Measurements from ENCODE around the gene MRPL54. TPM values are rescaled to one million over a fixed set of nuclear protein-coding genes. Genes with fewer than 3 reads are reported as not detected.

Gene MRPL54
- total and polyA plus RNA-seq, 2 experiments from 2014 or later, result 29.7 to 89.9 TPM

- Histone ChIP-seq H4K20me1 (replicated peaks; ENCODE audit: insufficient read depth) (no peaks in the 10 kb centered on the region), H3K27me3 (ENCODE audit: insufficient read depth) (no peaks in the 10 kb centered on the region), H3F3A (replicated peaks; ENCODE audit: low read depth) (no peaks in the 10 kb centered on the region), H3K36me3 (ENCODE audit: insufficient read depth) (no peaks in the 10 kb centered on the region), H3K4me3 (no peak overlapping the region), H3K9me2 (ENCODE audit: insufficient read depth) (no peaks in the 10 kb centered on the region), H3K79me2 (replicated peaks; ENCODE audit: insufficient read depth) (no peaks in the 10 kb centered on the region), H2AFZ (0 out of 2 replicates have a peak overlapping the region, but pooled peaks have one; percentile 58), H3K4me1 (ENCODE audit: insufficient read depth) (no peaks in the 10 kb centered on the region), H3K27ac (ENCODE audit: low read depth) (no peak overlapping the region), H3K4me2 (no peak overlapping the region)
- no peak overlapping the region for H3K4me3 Mint-ChIP-seq
- no peaks in the 10 kb centered on the region for H3K4me1 Mint-ChIP-seq
- ATAC-seq (peak; percentile 66; the same call in 2 of the 3 replicates), DNase-seq (ENCODE audit: low spot score) (peak; percentile 44)
- H3K36me3 Mint-ChIP-seq (ENCODE audit: low read depth), result no peaks in the 10 kb centered on the region
- no peaks in the 10 kb centered on the region for H3K9me3 Mint-ChIP-seq
- H3K27ac Mint-ChIP-seq, result no peak overlapping the region
- TF ChIP-seq ZNF114 (CRISPR knock-in tag; IDR thresholded peaks at IDR 0.05) (no peak), POLR2AphosphoS5 (IDR thresholded peaks at IDR 0.05; ENCODE audit: low read depth) (no peak), EZH2phosphoT487 (IDR thresholded peaks at IDR 0.05; ENCODE audit: unreplicated experiment) (no peak), ZNF331 (CRISPR knock-in tag; IDR thresholded peaks at IDR 0.05; ENCODE audit: low read depth) (no peak), JUNB (IDR thresholded peaks at IDR 0.05; ENCODE audit: unreplicated experiment) (no peak), ETS1 (IDR thresholded peaks at IDR 0.05) (no peak; the same call in 1 of the 2 replicates)
- peaks cover 4% of the 10 kb centered on the region for H3K27me3 Mint-ChIP-seq (ENCODE audit: insufficient read depth, low read depth, poor library complexity)
These were observed 19.0 kb upstream of the MRPL54 start for GRCh38 chr19:3743486-3743885.

DNA sequence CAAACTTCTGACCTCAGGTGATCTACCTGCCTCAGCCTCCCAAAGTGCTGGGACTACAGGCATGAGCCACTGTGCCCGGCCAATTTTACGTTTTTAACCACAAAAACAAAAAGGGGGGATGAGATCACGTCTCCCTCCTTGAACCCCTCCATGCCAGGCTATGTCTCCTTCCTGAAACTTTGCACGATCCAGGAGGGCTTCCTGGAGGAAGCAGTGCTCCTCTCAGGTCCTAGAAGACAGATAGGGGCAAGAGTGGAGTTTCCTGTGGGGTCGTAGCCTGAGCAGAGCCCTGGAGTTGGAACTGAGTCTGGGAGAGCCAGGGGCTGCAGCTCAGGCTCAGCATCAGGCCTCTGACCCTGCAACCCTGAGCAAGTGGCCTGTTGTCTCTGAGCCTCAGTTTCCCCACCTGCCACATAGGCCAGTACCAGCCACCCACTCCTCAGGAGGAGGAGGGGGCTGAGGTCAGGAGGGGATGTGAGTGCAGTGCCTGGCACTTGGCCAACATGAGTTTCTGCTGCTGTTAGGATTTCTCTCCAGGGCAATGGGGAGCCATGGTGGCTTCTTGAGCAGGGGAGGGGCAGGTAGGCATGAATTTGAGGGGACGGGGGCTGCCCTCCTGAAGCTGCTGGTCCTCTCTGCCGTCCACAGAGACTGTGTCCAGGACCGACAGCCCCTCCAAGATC, 17.0 kb upstream of the MRPL54 start:
- H3K27me3 ChIP-seq (ENCODE audit: insufficient read depth), result no peaks in the 10 kb centered on the region
- DNase-seq (ENCODE audit: low spot score) (no peak), ATAC-seq (no peak)
- no peak overlapping the region for H3K4me2 ChIP-seq
- no peaks in the 10 kb centered on the region for H3K4me1 Mint-ChIP-seq
- no peaks in the 10 kb centered on the region for H3K9me2 ChIP-seq (ENCODE audit: insufficient read depth)
- H3K4me3 ChIP-seq, result no peak overlapping the region
- no peak overlapping the region for H3K4me3 Mint-ChIP-seq
- H2AFZ ChIP-seq, result no peak overlapping the region
- H3K4me1 ChIP-seq (ENCODE audit: insufficient read depth), result no peaks in the 10 kb centered on the region
- H3K36me3 Mint-ChIP-seq (ENCODE audit: low read depth), result peaks cover 7% of the 10 kb centered on the region; the same call in 2 of the 3 replicates
- peaks cover 6% of the 10 kb centered on the region for H3K27me3 Mint-ChIP-seq (ENCODE audit: insufficient read depth, low read depth, poor library complexity)
- H3K27ac Mint-ChIP-seq, result no peak overlapping the region
- H3K9me3 Mint-ChIP-seq, result no peaks in the 10 kb centered on the region
- no peaks in the 10 kb centered on the region for H3K36me3 ChIP-seq (ENCODE audit: insufficient read depth)
- TF ChIP-seq POLR2AphosphoS5 (IDR thresholded peaks at IDR 0.05; ENCODE audit: low read depth), result no peak
- no peaks in the 10 kb centered on the region for H4K20me1 ChIP-seq (replicated peaks; ENCODE audit: insufficient read depth)
- H3K79me2 ChIP-seq (replicated peaks; ENCODE audit: insufficient read depth), result no peaks in the 10 kb centered on the region
- H3F3A ChIP-seq (replicated peaks; ENCODE audit: low read depth), result no peaks in the 10 kb centered on the region
- H3K27ac ChIP-seq (ENCODE audit: low read depth), result no peak overlapping the region

- DNase-seq (ENCODE audit: low spot score), result no peak
- H3K9me3 Mint-ChIP-seq, result no peaks in the 10 kb centered on the region
- Histone ChIP-seq H3K4me3 (no peak overlapping the region), H3K36me3 (ENCODE audit: insufficient read depth) (no peaks in the 10 kb centered on the region), H3K9me2 (ENCODE audit: insufficient read depth) (no peaks in the 10 kb centered on the region), H3K27me3 (ENCODE audit: insufficient read depth) (no peaks in the 10 kb centered on the region), H3K4me1 (ENCODE audit: insufficient read depth) (no peaks in the 10 kb centered on the region), H2AFZ (no peak overlapping the region), H4K20me1 (replicated peaks; ENCODE audit: insufficient read depth) (no peaks in the 10 kb centered on the region), H3K4me2 (no peak overlapping the region), H3F3A (replicated peaks; ENCODE audit: low read depth) (no peaks in the 10 kb centered on the region), H3K27ac (ENCODE audit: low read depth) (no peak overlapping the region), H3K79me2 (replicated peaks; ENCODE audit: insufficient read depth) (no peaks in the 10 kb centered on the region)
- no peak overlapping the region for H3K27ac Mint-ChIP-seq
- peaks cover 8% of the 10 kb centered on the region; the same call in 2 of the 3 replicates for H3K36me3 Mint-ChIP-seq (ENCODE audit: low read depth)
- H3K4me3 Mint-ChIP-seq, result no peak overlapping the region
- ATAC-seq, result no peak
- H3K27me3 Mint-ChIP-seq (ENCODE audit: insufficient read depth, low read depth, poor library complexity), result peaks cover 6% of the 10 kb centered on the region
- H3K4me1 Mint-ChIP-seq, result no peaks in the 10 kb centered on the region
- no peak for TF ChIP-seq POLR2AphosphoS5 (IDR thresholded peaks at IDR 0.05; ENCODE audit: low read depth)
- TF ChIP-seq EZH2 (IDR thresholded peaks at IDR 0.05; ENCODE audit: low read depth, unreplicated experiment), result no peak
- TF ChIP-seq JUNB (IDR thresholded peaks at IDR 0.05; ENCODE audit: unreplicated experiment), result no peak
- TF ChIP-seq, protein P1, sequence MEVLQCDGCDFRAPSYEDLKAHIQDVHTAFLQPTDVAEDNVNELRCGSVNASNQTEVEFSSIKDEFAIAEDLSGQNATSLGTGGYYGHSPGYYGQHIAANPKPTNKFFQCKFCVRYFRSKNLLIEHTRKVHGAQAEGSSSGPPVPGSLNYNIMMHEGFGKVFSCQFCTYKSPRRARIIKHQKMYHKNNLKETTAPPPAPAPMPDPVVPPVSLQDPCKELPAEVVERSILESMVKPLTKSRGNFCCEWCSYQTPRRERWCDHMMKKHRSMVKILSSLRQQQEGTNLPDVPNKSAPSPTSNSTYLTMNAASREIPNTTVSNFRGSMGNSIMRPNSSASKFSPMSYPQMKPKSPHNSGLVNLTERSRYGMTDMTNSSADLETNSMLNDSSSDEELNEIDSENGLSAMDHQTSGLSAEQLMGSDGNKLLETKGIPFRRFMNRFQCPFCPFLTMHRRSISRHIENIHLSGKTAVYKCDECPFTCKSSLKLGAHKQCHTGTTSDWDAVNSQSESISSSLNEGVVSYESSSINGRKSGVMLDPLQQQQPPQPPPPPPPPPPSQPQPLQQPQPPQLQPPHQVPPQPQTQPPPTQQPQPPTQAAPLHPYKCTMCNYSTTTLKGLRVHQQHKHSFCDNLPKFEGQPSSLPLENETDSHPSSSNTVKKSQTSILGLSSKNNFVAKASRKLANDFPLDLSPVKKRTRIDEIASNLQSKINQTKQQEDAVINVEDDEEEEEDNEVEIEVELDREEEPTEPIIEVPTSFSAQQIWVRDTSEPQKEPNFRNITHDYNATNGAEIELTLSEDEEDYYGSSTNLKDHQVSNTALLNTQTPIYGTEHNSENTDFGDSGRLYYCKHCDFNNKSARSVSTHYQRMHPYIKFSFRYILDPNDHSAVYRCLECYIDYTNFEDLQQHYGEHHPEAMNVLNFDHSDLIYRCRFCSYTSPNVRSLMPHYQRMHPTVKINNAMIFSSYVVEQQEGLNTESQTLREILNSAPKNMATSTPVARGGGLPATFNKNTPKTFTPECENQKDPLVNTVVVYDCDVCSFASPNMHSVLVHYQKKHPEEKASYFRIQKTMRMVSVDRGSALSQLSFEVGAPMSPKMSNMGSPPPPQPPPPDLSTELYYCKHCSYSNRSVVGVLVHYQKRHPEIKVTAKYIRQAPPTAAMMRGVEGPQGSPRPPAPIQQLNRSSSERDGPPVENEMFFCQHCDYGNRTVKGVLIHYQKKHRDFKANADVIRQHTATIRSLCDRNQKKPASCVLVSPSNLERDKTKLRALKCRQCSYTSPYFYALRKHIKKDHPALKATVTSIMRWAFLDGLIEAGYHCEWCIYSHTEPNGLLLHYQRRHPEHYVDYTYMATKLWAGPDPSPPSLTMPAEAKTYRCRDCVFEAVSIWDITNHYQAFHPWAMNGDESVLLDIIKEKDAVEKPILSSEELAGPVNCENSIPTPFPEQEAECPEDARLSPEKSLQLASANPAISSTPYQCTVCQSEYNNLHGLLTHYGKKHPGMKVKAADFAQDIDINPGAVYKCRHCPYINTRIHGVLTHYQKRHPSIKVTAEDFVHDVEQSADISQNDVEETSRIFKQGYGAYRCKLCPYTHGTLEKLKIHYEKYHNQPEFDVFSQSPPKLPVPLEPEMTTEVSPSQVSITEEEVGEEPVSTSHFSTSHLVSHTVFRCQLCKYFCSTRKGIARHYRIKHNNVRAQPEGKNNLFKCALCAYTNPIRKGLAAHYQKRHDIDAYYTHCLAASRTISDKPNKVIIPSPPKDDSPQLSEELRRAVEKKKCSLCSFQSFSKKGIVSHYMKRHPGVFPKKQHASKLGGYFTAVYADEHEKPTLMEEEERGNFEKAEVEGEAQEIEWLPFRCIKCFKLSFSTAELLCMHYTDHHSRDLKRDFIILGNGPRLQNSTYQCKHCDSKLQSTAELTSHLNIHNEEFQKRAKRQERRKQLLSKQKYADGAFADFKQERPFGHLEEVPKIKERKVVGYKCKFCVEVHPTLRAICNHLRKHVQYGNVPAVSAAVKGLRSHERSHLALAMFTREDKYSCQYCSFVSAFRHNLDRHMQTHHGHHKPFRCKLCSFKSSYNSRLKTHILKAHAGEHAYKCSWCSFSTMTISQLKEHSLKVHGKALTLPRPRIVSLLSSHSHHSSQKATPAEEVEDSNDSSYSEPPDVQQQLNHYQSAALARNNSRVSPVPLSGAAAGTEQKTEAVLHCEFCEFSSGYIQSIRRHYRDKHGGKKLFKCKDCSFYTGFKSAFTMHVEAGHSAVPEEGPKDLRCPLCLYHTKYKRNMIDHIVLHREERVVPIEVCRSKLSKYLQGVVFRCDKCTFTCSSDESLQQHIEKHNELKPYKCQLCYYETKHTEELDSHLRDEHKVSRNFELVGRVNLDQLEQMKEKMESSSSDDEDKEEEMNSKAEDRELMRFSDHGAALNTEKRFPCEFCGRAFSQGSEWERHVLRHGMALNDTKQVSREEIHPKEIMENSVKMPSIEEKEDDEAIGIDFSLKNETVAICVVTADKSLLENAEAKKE (CRISPR knock-in tag; IDR thresholded peaks at IDR 0.05), result no peak
- TF ChIP-seq ZNF114 (CRISPR knock-in tag; IDR thresholded peaks at IDR 0.05), result no peak
These were observed 16.0 kb upstream of the MRPL54 start for GRCh38 chr19:3746371-3747056.
